HuH-7.5 (cell line): Measurements from ENCODE around the gene RORC.
"Not testable (repeated sequence)": the region's sequence is repeated elsewhere in the genome, so short reads cannot be mapped to it uniquely, and the experiment has no call there.

ENCODE experiments used
- DNase-seq: peaks from one replicate; pipeline ENCODE4 v3.0.0; 2011; ENCODE audit warnings: low spot score

The RORC gene

DNA sequence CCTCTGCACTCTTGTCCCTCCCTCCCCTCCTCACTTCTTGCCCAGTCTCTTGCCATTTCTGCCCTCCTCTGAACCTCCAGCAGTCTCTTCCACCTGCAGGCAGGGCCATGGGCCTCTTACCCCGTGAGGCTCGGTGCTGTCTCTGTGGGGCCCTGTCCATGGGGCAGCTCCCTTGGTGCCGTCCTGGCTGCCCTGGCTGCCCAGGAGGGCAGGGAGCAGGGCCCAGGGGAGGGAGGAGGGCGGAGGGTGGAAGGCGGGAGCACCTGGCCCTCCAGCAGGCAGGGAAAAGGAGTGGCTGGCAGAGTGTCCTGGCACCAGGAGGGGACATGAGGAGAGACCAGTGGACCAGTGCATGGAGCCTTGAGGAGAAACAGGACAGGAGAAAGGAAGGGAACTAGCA lies at the start of gene RORC:
TSS of gene RORC (minus strand) at position 198 of the 400 bp plus-strand sequence. CDS start at position 160, 38 bp downstream.
- no peak for DNase-seq

DNA sequence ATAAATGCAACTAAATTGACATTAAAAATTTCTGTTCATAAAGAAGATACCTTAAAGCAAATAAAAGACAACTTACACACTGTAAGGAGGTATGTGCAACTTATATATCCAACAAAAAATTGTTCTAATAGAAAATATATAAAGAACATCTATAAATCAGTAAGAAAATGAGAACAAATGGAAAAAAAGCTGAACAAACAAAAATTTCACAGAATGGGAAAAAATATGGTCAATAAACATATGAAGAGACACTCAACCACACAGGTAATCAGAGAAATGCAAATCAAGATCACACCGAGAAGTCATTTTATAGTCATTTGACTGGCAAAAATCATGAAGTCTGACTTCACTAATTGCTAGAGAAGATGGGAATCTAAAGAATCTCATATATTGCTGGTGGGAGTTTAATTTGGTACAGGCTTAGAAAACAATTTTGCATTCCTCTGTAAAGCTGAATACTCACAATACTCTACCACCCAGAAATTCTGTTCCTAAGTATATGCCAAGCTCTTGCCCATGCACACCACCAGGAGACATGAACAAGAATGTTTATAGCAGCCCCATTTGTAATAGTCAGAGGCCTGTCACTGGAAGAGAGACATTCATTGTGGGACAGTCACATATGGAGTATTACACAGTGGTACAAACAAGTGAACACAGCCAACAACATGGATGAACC lies 44.0 kb upstream of the RORC start:
- no peak for DNase-seq

- DNase-seq = not testable (repeated sequence)
Measured at GRCh38 chr1:151872776-151873175, 41.2 kb upstream of the RORC start.

- DNase-seq = no peak
Measured at GRCh38 chr1:151871284-151872030, 39.9 kb upstream of the RORC start.

GRCh38 chr1:151868486-151868885 lies 36.9 kb upstream of the RORC start:
- no peak for DNase-seq

DNA sequence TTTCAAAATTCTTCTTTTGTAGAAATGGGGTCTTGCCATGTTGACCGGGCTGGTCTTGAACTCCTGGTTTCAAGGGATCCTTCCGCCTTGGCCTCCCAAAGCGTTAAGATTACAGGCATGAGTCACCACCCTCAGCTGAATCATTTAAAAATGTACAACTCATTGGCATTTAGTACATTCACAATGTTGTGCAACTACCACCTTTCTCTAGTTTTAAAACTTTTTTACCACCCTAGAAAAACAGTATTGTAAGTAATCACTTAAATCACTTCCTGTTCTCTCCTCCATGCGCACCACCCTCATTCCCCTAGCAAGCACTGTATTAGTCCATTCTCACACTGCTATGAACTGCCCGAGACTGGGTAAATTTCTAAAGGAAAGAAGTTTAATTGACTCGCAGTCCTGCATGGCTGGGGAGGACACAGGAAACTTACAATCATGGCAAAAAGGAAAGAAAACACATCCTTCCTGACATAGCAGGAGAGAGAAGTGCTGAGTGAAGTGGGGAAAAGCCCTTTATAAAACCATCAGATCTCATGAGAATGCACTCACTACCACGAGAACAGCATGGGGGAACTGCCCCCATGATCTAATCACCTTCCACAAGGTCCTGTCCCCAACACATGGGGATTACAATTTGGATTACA lies 36.3 kb upstream of the RORC start:
- DNase-seq = no peak

- DNase-seq = no peak
Measured at GRCh38 chr1:151867321-151867720, 35.7 kb upstream of the RORC start.

DNA sequence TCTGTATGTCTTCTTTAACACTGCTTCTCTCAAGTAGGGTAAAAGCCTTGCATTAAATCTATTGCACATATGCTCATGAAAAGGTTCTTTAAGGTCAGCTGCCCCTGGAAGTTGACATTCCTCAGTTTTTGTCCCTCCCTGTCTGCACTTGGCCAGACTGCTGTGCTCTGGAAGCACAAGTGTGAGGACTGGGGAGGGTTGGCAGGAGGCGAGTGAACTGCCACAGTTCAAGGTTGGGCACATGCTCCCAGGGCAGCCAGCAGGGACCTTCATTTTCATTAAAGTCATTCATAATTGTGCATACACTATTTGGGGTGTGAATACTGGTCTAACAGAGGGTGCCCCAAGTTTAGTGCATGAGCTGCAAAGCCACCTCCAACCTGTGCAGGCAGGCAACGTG lies 32.8 kb upstream of the RORC start:
- DNase-seq = no peak

GRCh38 chr1:151862604-151863003 lies 31.0 kb upstream of the RORC start:
- no peak for DNase-seq

DNA sequence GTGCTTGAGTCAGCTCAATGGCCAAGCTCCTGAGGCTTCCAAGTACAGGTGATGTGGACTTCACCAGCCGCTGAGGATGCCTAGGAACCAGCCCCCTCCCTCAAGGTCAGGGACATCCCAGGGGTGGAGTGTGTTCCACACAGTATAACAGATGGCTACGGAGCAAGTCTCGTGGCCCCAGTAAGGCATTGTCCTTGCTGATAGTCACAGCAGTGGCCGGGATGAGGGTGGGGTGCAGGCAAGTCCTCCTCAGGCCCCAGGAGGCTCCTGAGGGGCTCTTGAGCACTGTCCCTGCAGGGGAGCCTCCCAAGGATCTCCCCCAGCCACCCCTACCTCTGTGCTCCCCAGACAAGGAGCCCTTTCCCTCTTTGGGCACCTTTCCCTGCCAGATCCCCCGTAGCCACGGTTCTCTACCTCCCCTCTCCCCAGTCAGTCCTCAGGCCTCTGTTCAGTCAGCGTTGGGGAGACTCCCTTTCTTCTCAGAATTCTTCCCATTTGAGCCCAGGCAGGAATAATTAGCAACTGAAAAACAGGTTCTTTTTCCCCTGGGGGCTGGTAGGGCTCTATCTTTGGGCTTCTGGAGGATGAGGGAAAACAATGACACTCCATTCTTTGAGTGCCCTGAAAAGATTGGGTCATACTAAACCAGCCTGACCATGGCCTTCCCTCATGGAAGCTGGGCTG lies 29.0 kb upstream of the RORC start:
- no peak for DNase-seq

DNA sequence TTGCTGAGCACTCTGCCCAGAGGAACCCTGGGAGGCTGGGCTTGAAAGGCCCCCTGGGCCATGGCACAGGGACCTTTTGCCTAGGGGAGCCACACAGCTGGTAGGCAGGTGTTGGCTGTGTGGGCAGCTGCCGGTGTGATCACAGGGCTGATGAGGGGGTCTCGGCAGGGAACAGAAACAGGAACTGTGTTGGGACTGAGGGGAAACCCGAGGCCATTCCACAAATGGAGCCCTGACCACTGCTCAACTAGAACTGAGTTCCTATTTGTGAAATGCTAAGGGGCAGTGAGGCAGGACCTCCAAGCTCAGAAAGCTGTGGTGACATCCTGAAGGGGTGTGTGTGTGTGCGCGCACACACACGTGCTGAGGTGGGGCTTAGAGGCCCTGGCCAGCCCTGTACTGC lies 28.3 kb upstream of the RORC start:
- no peak for DNase-seq

GRCh38 chr1:151858886-151859665 lies 27.5 kb upstream of the RORC start:
- DNase-seq = no peak

- DNase-seq = no peak
Measured at GRCh38 chr1:151858030-151858746, 26.6 kb upstream of the RORC start.

DNA sequence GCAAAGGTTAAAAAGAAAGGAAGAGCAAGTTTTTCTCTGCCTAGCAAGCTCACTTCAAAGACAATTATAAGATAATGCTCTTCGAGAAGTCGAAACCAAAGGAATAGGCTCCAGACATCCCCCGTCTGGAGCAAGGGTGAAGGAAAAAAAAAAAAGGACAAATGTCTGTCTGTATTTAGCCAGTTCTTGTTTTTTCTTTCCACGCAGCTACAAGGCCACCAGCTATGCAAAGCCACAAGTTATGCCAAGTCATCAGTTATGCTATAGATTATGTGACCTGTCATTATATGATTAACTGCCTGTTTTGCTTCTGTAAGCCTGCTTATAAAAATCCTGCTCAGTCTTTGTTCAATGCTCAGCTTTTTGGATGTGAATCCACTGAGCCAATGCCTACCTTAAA lies 24.3 kb upstream of the RORC start:
- DNase-seq = no peak

GRCh38 chr1:151855516-151855915 lies 23.9 kb upstream of the RORC start:
- DNase-seq = not testable (repeated sequence)

- no peak for DNase-seq
Measured at GRCh38 chr1:151854658-151855057, 23.1 kb upstream of the RORC start.

- no peak for DNase-seq
Measured at GRCh38 chr1:151853411-151853943, 21.9 kb upstream of the RORC start, which contains the start of gene THEM5. Gene THEM5, minus strand, starts transcription at chr1:151853712. Its CDS starts 147 bp downstream, at chr1:151853565.

DNA sequence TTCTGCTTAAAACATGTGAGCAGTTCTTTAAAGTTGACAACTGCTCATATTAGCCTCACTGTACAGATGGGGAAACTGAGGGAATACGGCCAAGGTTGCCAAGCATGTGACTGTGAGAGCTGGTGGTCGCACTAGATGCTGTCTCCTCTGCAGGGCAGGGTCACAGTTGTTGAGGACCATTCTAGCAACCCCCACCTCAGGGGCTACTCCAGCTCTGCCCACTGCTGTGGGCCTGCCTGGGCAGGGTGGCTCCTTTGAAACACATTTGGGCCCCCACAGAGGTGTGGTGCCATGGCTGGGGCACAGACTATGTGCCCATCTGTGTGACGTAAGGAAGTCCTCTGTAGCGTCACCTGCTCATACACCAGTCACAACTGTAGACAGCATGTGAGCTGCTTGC lies 21.1 kb upstream of the RORC start:
- no peak for DNase-seq

DNA sequence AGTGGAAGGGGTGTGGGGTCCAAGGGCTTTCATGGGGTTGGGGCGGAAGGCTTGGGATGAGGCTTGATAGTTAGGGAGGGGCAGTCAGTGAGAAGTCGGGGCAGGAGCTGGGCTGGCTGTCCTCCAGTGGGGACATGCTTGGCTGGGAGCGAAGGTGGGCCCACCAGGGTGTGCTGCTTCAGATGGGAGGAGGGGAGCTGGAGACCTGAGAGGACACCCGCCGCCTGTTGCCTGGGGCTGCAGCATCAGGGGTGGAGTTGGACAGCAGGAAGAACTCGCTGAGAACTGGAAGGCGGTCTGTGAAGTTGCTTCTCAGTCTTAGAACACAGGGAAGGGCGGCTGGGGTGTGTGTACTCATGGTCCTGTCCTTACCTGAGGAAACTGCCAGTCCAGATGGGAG lies 20.3 kb upstream of the RORC start:
- no peak for DNase-seq

DNA sequence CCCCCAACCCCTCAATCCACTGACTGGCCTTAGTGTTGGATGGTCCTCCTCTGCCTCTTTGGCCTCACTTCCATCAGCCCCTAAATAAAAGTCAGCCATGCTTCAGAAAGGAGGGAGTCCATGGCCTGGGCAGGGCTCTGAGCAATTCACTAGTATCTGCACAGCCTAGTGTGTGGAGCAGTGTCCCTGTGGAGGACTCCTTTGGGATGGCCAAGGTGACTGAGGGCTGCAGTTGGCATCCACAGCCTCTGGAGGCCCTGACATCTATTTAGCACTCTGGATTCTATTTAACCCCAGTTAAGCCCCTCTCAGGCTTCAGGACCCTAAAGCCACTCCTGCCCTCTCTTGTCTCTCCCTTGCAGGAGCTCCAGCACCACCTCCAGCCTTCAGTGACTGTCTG lies 18.3 kb upstream of the RORC start:
- no peak for DNase-seq

- DNase-seq = no peak
Measured at GRCh38 chr1:151849126-151849525, 17.5 kb upstream of the RORC start.
